ENCODE data around the gene PRSS48.

The PRSS48 gene, protein sequence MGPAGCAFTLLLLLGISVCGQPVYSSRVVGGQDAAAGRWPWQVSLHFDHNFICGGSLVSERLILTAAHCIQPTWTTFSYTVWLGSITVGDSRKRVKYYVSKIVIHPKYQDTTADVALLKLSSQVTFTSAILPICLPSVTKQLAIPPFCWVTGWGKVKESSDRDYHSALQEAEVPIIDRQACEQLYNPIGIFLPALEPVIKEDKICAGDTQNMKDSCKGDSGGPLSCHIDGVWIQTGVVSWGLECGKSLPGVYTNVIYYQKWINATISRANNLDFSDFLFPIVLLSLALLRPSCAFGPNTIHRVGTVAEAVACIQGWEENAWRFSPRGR

DNA sequence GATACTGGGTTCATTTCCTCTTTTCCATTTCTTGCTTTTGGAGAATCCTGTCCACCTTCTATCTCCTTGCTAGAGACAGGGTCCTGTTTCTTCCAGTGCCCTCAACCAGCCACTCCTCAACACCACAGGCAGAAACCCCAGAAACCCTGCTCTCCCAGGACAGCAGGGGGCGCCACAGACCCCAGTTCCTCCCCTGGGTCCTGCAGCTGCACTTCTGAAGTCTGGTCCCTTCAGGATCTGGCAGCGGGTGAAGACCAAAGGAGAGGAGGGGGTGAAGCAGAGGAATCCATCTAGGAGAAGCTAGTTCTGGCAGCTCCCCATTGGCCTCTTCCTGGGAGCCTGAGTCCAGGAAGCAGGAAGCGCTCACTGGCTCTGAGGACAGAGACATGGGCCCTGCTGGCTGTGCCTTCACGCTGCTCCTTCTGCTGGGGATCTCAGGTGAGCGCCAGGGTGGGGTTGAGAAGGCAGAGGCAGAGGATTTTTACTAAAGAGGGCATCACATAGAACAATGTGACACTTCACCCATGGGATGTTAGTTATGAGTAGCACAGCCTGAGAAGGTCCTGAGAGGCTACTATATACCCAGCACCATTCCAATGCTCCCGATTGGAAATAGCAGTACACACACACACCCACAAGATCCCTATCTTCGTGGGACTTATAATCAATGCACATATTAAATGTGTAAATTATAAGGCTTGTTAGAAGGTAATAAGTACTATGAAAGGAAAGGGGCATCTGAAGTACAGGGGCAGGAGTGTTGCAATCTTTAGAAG is at the start of gene PRSS48:
Gene PRSS48, plus strand, starts transcription at position 375 of the 776 bp plus-strand sequence. Its CDS starts 12 bp downstream, at position 387.
- Histone ChIP-seq H3K4me1 (ENCODE audit: insufficient read depth, low read length, severe bottlenecking) (no peaks in the 10 kb centered on the region), H4K20me1 (ENCODE audit: insufficient read depth, low read length) (no peaks in the 10 kb centered on the region), H3K36me3 (ENCODE audit: insufficient read depth, low read length) (no peaks in the 10 kb centered on the region), H3K79me2 (ENCODE audit: insufficient read depth, low read length) (no peaks in the 10 kb centered on the region), H3K9ac (ENCODE audit: low read length) (no peak within 1 kb of the TSS), H3K27me3 (ENCODE audit: insufficient read depth, low read length) (no peaks in the 10 kb centered on the region), H3K9me2 (ENCODE audit: low read depth, low read length) (no peaks in the 10 kb centered on the region), H2AFZ (ENCODE audit: low read length) (no peak within 1 kb of the TSS), H3K27ac (ENCODE audit: low read depth, low read length, poor library complexity, severe bottlenecking) (no peak within 1 kb of the TSS), H3F3A (ENCODE audit: insufficient read depth, low read length) (no peaks in the 10 kb centered on the region), H3K4me2 (ENCODE audit: low read length) (no peak within 1 kb of the TSS), H3K4me3 (ENCODE audit: low read depth, low read length, poor library complexity, severe bottlenecking) (no peak within 1 kb of the TSS), H3K9me3 (ENCODE audit: low read length) (no peaks in the 10 kb centered on the region)
- TF ChIP-seq EZH2 (IDR thresholded peaks at IDR 0.05; ENCODE audit: borderline replicate concordance, low read length) (no peak), CTCF (IDR thresholded peaks at IDR 0.05; ENCODE audit: low read length) (peak; percentile 87)

GRCh38 chr4:151227172-151227571 is 49.8 kb upstream of the PRSS48 start:
- TF ChIP-seq EZH2 (IDR thresholded peaks at IDR 0.05; ENCODE audit: borderline replicate concordance, low read length) = no peak
- TF ChIP-seq CTCF (IDR thresholded peaks at IDR 0.05; ENCODE audit: low read length) = no peak
- H3K4me2 ChIP-seq (ENCODE audit: low read length) = no peak overlapping the region
- H3K36me3 ChIP-seq (ENCODE audit: insufficient read depth, low read length) = no peaks in the 10 kb centered on the region
- H3K9me2 ChIP-seq (ENCODE audit: low read depth, low read length) = no peaks in the 10 kb centered on the region
- no peaks in the 10 kb centered on the region for H4K20me1 ChIP-seq (ENCODE audit: insufficient read depth, low read length)
- no peak overlapping the region for H3K27ac ChIP-seq (ENCODE audit: low read depth, low read length, poor library complexity, severe bottlenecking)
- no peaks in the 10 kb centered on the region for H3F3A ChIP-seq (ENCODE audit: insufficient read depth, low read length)
- H2AFZ ChIP-seq (ENCODE audit: low read length) = no peak overlapping the region
- H3K9me3 ChIP-seq (ENCODE audit: low read length) = no peaks in the 10 kb centered on the region
- no peaks in the 10 kb centered on the region for H3K27me3 ChIP-seq (ENCODE audit: insufficient read depth, low read length)
- no peak overlapping the region for H3K9ac ChIP-seq (ENCODE audit: low read length)
- no peaks in the 10 kb centered on the region for H3K79me2 ChIP-seq (ENCODE audit: insufficient read depth, low read length)
- H3K4me1 ChIP-seq (ENCODE audit: insufficient read depth, low read length, severe bottlenecking) = no peaks in the 10 kb centered on the region
- no peak overlapping the region for H3K4me3 ChIP-seq (ENCODE audit: low read depth, low read length, poor library complexity, severe bottlenecking)

DNA sequence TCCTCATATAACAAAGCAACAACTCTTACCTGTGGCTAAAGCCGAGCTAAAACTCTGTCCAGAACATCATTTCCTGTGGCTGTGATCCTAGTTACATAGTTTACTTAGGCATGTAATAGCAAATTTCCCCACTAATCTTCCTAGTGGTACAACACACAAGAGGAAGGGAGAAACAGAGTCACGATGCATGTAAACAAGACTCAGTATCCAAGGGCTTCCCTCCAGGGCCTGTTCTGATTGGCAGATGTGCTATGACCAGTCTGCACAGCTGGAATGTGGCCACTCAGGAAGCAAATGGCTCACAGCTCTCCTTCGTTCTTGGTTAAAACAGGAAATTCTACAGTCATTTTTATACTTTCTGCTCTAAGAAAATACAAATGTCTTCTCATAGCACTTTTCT is 49.2 kb upstream of the PRSS48 start:
- no peaks in the 10 kb centered on the region for H3K4me1 ChIP-seq (ENCODE audit: insufficient read depth, low read length, severe bottlenecking)
- no peak overlapping the region for H3K9ac ChIP-seq (ENCODE audit: low read length)
- no peak overlapping the region for H3K4me3 ChIP-seq (ENCODE audit: low read depth, low read length, poor library complexity, severe bottlenecking)
- H3K79me2 ChIP-seq (ENCODE audit: insufficient read depth, low read length) = no peaks in the 10 kb centered on the region
- H3K36me3 ChIP-seq (ENCODE audit: insufficient read depth, low read length) = no peaks in the 10 kb centered on the region
- H2AFZ ChIP-seq (ENCODE audit: low read length) = no peak overlapping the region
- no peaks in the 10 kb centered on the region for H3K9me3 ChIP-seq (ENCODE audit: low read length)
- no peaks in the 10 kb centered on the region for H3F3A ChIP-seq (ENCODE audit: insufficient read depth, low read length)
- no peaks in the 10 kb centered on the region for H3K9me2 ChIP-seq (ENCODE audit: low read depth, low read length)
- H4K20me1 ChIP-seq (ENCODE audit: insufficient read depth, low read length) = no peaks in the 10 kb centered on the region
- no peaks in the 10 kb centered on the region for H3K27me3 ChIP-seq (ENCODE audit: insufficient read depth, low read length)
- H3K4me2 ChIP-seq (ENCODE audit: low read length) = no peak overlapping the region
- H3K27ac ChIP-seq (ENCODE audit: low read depth, low read length, poor library complexity, severe bottlenecking) = no peak overlapping the region
- TF ChIP-seq CTCF (IDR thresholded peaks at IDR 0.05; ENCODE audit: low read length) (no peak), EZH2 (IDR thresholded peaks at IDR 0.05; ENCODE audit: borderline replicate concordance, low read length) (no peak)

Measured in OCI-LY1 (cell line).